HepG2 (cell line): ENCODE data around the gene ATG2A. TPM values are rescaled to one million over a fixed set of nuclear protein-coding genes. Genes with fewer than 3 reads are reported as not detected.

Experiments
- ESRRA ChIP-seq: sonication (generic); formaldehyde crosslinking; IDR thresholded peaks from 2 replicates; pipeline ENCODE4 v1.5.1; 2020; ENCODE audit warnings: mild to moderate bottlenecking, low read depth, missing genetic modification reagents
- JDP2 ChIP-seq: sonication (generic); formaldehyde crosslinking; IDR thresholded peaks from 2 replicates; pipeline ENCODE4 v1.8.1; 2022; ENCODE audit warnings: missing genetic modification reagents, borderline replicate concordance
- JUNB ChIP-seq: sonication (generic); formaldehyde crosslinking; IDR thresholded peaks from 2 replicates; pipeline ENCODE4 v1.8.0; 2022; ENCODE audit warnings: missing genetic modification reagents, mild to moderate bottlenecking, borderline replicate concordance
- KDM1A ChIP-seq: IDR thresholded peaks from 2 replicates; pipeline ENCODE4 v1.6.1; 2016; ENCODE audit warnings: missing compliant biosample characterization
- MAFG ChIP-seq: sonication (generic); formaldehyde crosslinking; IDR thresholded peaks from 2 replicates; pipeline ENCODE4 v1.5.1; 2020; ENCODE audit warnings: mild to moderate bottlenecking, missing genetic modification reagents
- MLLT10 ChIP-seq: sonication (generic); formaldehyde crosslinking; IDR thresholded peaks from 2 replicates; pipeline ENCODE4 v1.4.0; 2020; ENCODE audit warnings: missing genetic modification reagents
- PCBP1 ChIP-seq: fragments of 200-400 bp; formaldehyde crosslinking; IDR thresholded peaks from 2 replicates; pipeline ENCODE4 v1.6.1; 2017; ENCODE audit warnings: mild to moderate bottlenecking, low read depth, low read length, borderline replicate concordance
- RARG ChIP-seq: sonication (generic); formaldehyde crosslinking; IDR thresholded peaks from 2 replicates; pipeline ENCODE4 v1.4.0; 2020; ENCODE audit warnings: low read depth, mild to moderate bottlenecking, missing genetic modification reagents
- RFX3 ChIP-seq: IDR thresholded peaks from 2 replicates; pipeline ENCODE4 v1.6.1; 2016; ENCODE audit warnings: missing biosample characterization, missing genetic modification reagents
- SSRP1 ChIP-seq: IDR thresholded peaks from 2 replicates; pipeline ENCODE4 v1.6.1; 2016; ENCODE audit warnings: control low read depth
- ZBTB33 ChIP-seq: sonication (generic); formaldehyde crosslinking; IDR thresholded peaks from 2 replicates; pipeline ENCODE4 v1.4.0; 2020; ENCODE audit warnings: missing genetic modification reagents
- ZFP62 ChIP-seq: sonication (generic); formaldehyde crosslinking; IDR thresholded peaks from 2 replicates; pipeline ENCODE4 v1.4.0; 2020; ENCODE audit warnings: missing genetic modification reagents
- ZMAT3 ChIP-seq: sonication (generic); formaldehyde crosslinking; conservative IDR thresholded peaks from 2 replicates; pipeline ENCODE4 v1.7.0; 2021; ENCODE audit warnings: missing genetic modification reagents
- ZNF460 ChIP-seq: sonication (generic); formaldehyde crosslinking; IDR thresholded peaks from 2 replicates; pipeline ENCODE4 v1.5.1; 2020; ENCODE audit warnings: missing genetic modification reagents, mild to moderate bottlenecking, borderline replicate concordance
- ZNF557 ChIP-seq: sonication (generic); formaldehyde crosslinking; IDR thresholded peaks from 2 replicates; pipeline ENCODE4 v1.4.0; 2020; ENCODE audit warnings: missing genetic modification reagents
- ZNF576 ChIP-seq: sonication (generic); formaldehyde crosslinking; IDR thresholded peaks from 2 replicates; pipeline ENCODE4 v1.4.0; 2020; ENCODE audit warnings: mild to moderate bottlenecking, missing genetic modification reagents
- ZNF607 ChIP-seq: sonication (generic); formaldehyde crosslinking; IDR thresholded peaks from 2 replicates; pipeline ENCODE4 v1.5.1; 2020; ENCODE audit warnings: missing genetic modification reagents, mild to moderate bottlenecking, borderline replicate concordance
- ZNF674 ChIP-seq: sonication (generic); formaldehyde crosslinking; IDR thresholded peaks from 2 replicates; pipeline ENCODE4 v1.5.0; 2020; ENCODE audit warnings: low read depth, mild to moderate bottlenecking, missing genetic modification reagents
- ZNF720 ChIP-seq: sonication (generic); formaldehyde crosslinking; IDR thresholded peaks from 2 replicates; pipeline ENCODE4 v1.4.0; 2020; ENCODE audit warnings: missing genetic modification reagents
- polyA plus RNA-seq, 8 experiments: library from polyadenylated mRNA; depleted of rRNA in 3 of 8; stranded (reverse) in 7 of 8; unstranded in 1 of 8; fragments of >200 nt; fragmentation: Illumina TruSeq in 4 of 8; extraction: Trizol in 4 of 8; gene quantifications; 2 replicates each; pipeline versions ENCODE4 v1.2.1 to v1.2.3, GENCODE V29; 2011 to 2016; ENCODE audit warnings: low read depth in 4 of 8, missing spikeins in 1 of 8, mixed read lengths in 1 of 8; ENCODE audit not compliant: insufficient read depth in 1 of 8
- total RNA-seq, 5 experiments: library from RNA; depleted of rRNA; stranded (reverse); fragments of >200 nt; fragmentation: Illumina TruSeq; extraction: Trizol; gene quantifications; 2 replicates each; pipeline ENCODE4 v1.2.3, GENCODE V29; 2016; ENCODE audit warnings: low read depth in 1 of 5
- TF ChIP-seq, protein P1 (sequence below): sonication (generic); formaldehyde crosslinking; IDR thresholded peaks from 2 replicates; pipeline ENCODE4 v1.8.0; 2022; ENCODE audit warnings: mild to moderate bottlenecking, missing genetic modification reagents, moderate library complexity
- TF ChIP-seq, protein P2 (sequence below): sonication (generic); formaldehyde crosslinking; IDR thresholded peaks from 2 replicates; pipeline ENCODE4 v1.5.1; 2020; ENCODE audit warnings: missing genetic modification reagents, mild to moderate bottlenecking, borderline replicate concordance
- TF ChIP-seq, protein P3 (sequence below): IDR thresholded peaks from 2 replicates; pipeline ENCODE4 v1.6.1; 2016
- TF ChIP-seq, protein P4 (sequence below): sonication (generic); formaldehyde crosslinking; IDR thresholded peaks from 2 replicates; pipeline ENCODE4 v1.5.0; 2020; ENCODE audit warnings: mild to moderate bottlenecking, missing genetic modification reagents

Gene ATG2A
- total and polyA plus RNA-seq, 2 of the 13 experiments (the other 11 are each of a cell fraction or from before 2014, with no cell fraction given) = 6.7 to 8.0 TPM

GRCh38 chr11:64856382-64857227 lies 60.4 kb downstream of the ATG2A start (continued):
- TF ChIP-seq, protein P1, sequence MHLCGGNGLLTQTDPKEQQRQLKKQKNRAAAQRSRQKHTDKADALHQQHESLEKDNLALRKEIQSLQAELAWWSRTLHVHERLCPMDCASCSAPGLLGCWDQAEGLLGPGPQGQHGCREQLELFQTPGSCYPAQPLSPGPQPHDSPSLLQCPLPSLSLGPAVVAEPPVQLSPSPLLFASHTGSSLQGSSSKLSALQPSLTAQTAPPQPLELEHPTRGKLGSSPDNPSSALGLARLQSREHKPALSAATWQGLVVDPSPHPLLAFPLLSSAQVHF (CRISPR knock-in tag) = no peak
- TF ChIP-seq ZNF720 = no peak
- no peak for TF ChIP-seq ZNF557
- TF ChIP-seq MAFG (CRISPR knock-in tag) = no peak
- TF ChIP-seq ZNF460 (CRISPR knock-in tag) = no peak
- TF ChIP-seq JDP2 = no peak
- no peak for TF ChIP-seq JUNB (CRISPR knock-in tag)
- TF ChIP-seq ZNF674 (CRISPR knock-in tag) = no peak
- no peak for TF ChIP-seq MLLT10 (CRISPR knock-in tag)
- no peak for TF ChIP-seq ZNF576
- TF ChIP-seq KDM1A (CRISPR knock-in tag) = no peak
- no peak for TF ChIP-seq ZMAT3 (CRISPR knock-in tag)
- no peak for TF ChIP-seq PCBP1
- no peak for TF ChIP-seq ZFP62
- TF ChIP-seq ESRRA (CRISPR knock-in tag) = no peak
- no peak for TF ChIP-seq ZNF607
- TF ChIP-seq SSRP1 (CRISPR knock-in tag) = no peak
- peak; percentile 75 for TF ChIP-seq ZBTB33 (CRISPR knock-in tag)
- TF ChIP-seq, protein P2, sequence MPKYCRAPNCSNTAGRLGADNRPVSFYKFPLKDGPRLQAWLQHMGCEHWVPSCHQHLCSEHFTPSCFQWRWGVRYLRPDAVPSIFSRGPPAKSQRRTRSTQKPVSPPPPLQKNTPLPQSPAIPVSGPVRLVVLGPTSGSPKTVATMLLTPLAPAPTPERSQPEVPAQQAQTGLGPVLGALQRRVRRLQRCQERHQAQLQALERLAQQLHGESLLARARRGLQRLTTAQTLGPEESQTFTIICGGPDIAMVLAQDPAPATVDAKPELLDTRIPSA (CRISPR knock-in tag) = no peak
- TF ChIP-seq, protein P3, sequence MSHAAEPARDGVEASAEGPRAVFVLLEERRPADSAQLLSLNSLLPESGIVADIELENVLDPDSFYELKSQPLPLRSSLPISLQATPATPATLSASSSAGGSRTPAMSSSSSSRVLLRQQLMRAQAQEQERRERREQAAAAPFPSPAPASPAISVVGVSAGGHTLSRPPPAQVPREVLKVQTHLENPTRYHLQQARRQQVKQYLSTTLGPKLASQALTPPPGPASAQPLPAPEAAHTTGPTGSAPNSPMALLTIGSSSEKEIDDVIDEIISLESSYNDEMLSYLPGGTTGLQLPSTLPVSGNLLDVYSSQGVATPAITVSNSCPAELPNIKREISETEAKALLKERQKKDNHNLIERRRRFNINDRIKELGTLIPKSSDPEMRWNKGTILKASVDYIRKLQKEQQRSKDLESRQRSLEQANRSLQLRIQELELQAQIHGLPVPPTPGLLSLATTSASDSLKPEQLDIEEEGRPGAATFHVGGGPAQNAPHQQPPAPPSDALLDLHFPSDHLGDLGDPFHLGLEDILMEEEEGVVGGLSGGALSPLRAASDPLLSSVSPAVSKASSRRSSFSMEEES (CRISPR knock-in tag) = no peak
- TF ChIP-seq RFX3 = no peak
- TF ChIP-seq, protein P4, sequence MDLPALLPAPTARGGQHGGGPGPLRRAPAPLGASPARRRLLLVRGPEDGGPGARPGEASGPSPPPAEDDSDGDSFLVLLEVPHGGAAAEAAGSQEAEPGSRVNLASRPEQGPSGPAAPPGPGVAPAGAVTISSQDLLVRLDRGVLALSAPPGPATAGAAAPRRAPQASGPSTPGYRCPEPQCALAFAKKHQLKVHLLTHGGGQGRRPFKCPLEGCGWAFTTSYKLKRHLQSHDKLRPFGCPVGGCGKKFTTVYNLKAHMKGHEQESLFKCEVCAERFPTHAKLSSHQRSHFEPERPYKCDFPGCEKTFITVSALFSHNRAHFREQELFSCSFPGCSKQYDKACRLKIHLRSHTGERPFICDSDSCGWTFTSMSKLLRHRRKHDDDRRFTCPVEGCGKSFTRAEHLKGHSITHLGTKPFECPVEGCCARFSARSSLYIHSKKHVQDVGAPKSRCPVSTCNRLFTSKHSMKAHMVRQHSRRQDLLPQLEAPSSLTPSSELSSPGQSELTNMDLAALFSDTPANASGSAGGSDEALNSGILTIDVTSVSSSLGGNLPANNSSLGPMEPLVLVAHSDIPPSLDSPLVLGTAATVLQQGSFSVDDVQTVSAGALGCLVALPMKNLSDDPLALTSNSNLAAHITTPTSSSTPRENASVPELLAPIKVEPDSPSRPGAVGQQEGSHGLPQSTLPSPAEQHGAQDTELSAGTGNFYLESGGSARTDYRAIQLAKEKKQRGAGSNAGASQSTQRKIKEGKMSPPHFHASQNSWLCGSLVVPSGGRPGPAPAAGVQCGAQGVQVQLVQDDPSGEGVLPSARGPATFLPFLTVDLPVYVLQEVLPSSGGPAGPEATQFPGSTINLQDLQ (CRISPR knock-in tag) = no peak
- no peak for TF ChIP-seq RARG
